Trophoblast cell (in vitro differentiated cells and primary cell): ENCODE results near the gene PDE8A.

Experiments used
- DNase-seq, 2 donors: peaks; one replicate each; pipeline ENCODE4 v3.0.0-alpha.2; 2016
- H2AFZ ChIP-seq: 2 replicates; pipeline ENCODE4 v1.6.1; 2013; ENCODE audit warnings: low read length, moderate library complexity, mild to moderate bottlenecking; ENCODE audit not compliant: insufficient read depth, poor library complexity
- H2AK5ac ChIP-seq: 2 replicates; pipeline ENCODE4 v1.6.1; 2013; ENCODE audit warnings: mild to moderate bottlenecking, low read length
- H2BK120ac ChIP-seq: 2 replicates; pipeline ENCODE4 v1.6.1; 2013; ENCODE audit warnings: low read length, mild to moderate bottlenecking, moderate library complexity; ENCODE audit not compliant: insufficient read depth, poor library complexity
- H2BK12ac ChIP-seq: 2 replicates; pipeline ENCODE4 v1.6.1; 2013; ENCODE audit warnings: mild to moderate bottlenecking, low read length, moderate library complexity
- H2BK5ac ChIP-seq: 2 replicates; pipeline ENCODE4 v1.6.1; 2013; ENCODE audit warnings: low read length, low read depth, moderate library complexity, mild to moderate bottlenecking; ENCODE audit not compliant: poor library complexity
- H3K14ac ChIP-seq: 2 replicates; pipeline ENCODE4 v1.6.1; 2013; ENCODE audit warnings: mild to moderate bottlenecking, low read length
- H3K18ac ChIP-seq: 2 replicates; pipeline ENCODE4 v1.6.1; 2013; ENCODE audit warnings: mild to moderate bottlenecking, low read length
- H3K23ac ChIP-seq: 2 replicates; pipeline ENCODE4 v1.6.1; 2013; ENCODE audit warnings: low read length
- H3K27ac ChIP-seq: 2 replicates; pipeline ENCODE4 v1.5.1; 2013; ENCODE audit warnings: low read depth, mild to moderate bottlenecking, inconsistent platforms, low read length, moderate library complexity
- H3K27me3 ChIP-seq: 2 replicates; pipeline ENCODE4 v1.6.1; 2013; ENCODE audit warnings: inconsistent platforms, mild to moderate bottlenecking, low read length, moderate library complexity; ENCODE audit not compliant: insufficient read depth
- H3K36me3 ChIP-seq, 2 experiments: 1 replicate in 1 of 2; 2 replicates in 1 of 2; pipeline ENCODE4 v1.6.1; 2013; ENCODE audit warnings: low read length in 2 of 2, mild to moderate bottlenecking in 2 of 2, moderate library complexity in 1 of 2; ENCODE audit not compliant: insufficient read depth in 2 of 2, control insufficient read depth in 1 of 2
- H3K4ac ChIP-seq: 2 replicates; pipeline ENCODE4 v1.6.1; 2013; ENCODE audit warnings: low read depth, mild to moderate bottlenecking, low read length, moderate library complexity
- H3K4me1 ChIP-seq, 2 experiments: 1 replicate in 1 of 2; 2 replicates in 1 of 2; pipeline ENCODE4 v1.6.1; 2013; ENCODE audit warnings: low read length in 2 of 2, mild to moderate bottlenecking in 2 of 2, moderate library complexity in 1 of 2; ENCODE audit not compliant: insufficient read depth in 2 of 2, control insufficient read depth in 1 of 2
- H3K4me2 ChIP-seq: 2 replicates; pipeline ENCODE4 v1.6.1; 2013; ENCODE audit warnings: inconsistent platforms, mild to moderate bottlenecking, low read length, moderate library complexity
- H3K4me3 ChIP-seq: 2 replicates; pipeline ENCODE4 v1.5.1; 2013; ENCODE audit warnings: mild to moderate bottlenecking, low read depth, low read length, inconsistent platforms
- H3K79me1 ChIP-seq: one replicate; pipeline ENCODE4 v1.6.1; 2013; ENCODE audit warnings: low read length
- H3K79me2 ChIP-seq: 2 replicates; pipeline ENCODE4 v1.6.1; 2013; ENCODE audit warnings: low read length, mild to moderate bottlenecking; ENCODE audit not compliant: control insufficient read depth, insufficient read depth, poor library complexity
- H3K9ac ChIP-seq: 2 replicates; pipeline ENCODE4 v1.6.1; 2013; ENCODE audit warnings: mild to moderate bottlenecking, low read length
- H3K9me3 ChIP-seq: 2 replicates; pipeline ENCODE4 v1.6.1; 2013; ENCODE audit warnings: low read depth, mild to moderate bottlenecking, control low read depth, inconsistent platforms, low read length; ENCODE audit not compliant: insufficient read depth
- H4K12ac ChIP-seq: 2 replicates; pipeline ENCODE4 v1.6.1; 2013; ENCODE audit warnings: low read depth, mild to moderate bottlenecking, low read length, moderate library complexity
- H4K8ac ChIP-seq: 2 replicates; pipeline ENCODE4 v1.6.1; 2013; ENCODE audit warnings: low read depth, mild to moderate bottlenecking, low read length, moderate library complexity
- H4K91ac ChIP-seq: one replicate; pipeline ENCODE4 v1.6.1; 2013; ENCODE audit warnings: low read depth, mild to moderate bottlenecking, low read length, moderate library complexity
- WGBS: extraction: QIAGEN DNeasy Blood & Tissue Kit; methylation state at CpG from one replicate; pipeline ENCODE4 v1.1.7; 2013; ENCODE audit warnings: missing lambda C conversion rate; ENCODE audit not compliant: insufficient read length, insufficient coverage; ENCODE audit errors: extremely low coverage; 5-methylcytosine and 5-hydroxymethylcytosine counted together

Gene PDE8A

DNA sequence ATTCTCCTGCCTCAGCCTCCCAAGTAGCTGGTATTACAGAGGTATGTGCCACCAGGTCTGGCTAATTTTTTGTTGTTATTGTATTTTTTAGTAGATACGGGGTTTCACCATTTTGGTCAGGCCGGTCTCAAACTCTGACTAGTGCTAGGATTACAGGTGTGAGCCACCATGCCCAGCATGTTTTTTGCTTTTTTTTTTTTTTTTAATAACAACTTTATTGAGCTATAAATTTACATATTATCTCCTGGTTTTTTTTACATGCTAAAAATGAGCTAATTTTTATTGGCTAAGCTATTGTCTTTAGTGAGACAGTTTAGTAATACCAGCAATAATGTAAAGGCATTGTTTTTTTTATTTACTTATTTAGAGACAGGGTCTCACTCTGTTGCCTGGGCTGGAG, 105.2 kb downstream of the PDE8A start:
- no peak overlapping the region for H2BK5ac ChIP-seq
- H3K4me2 ChIP-seq, result no peak overlapping the region
- no peak overlapping the region for H4K12ac ChIP-seq
- H3K79me2 ChIP-seq, result no peaks in the 10 kb centered on the region
- no peak overlapping the region for H3K4me3 ChIP-seq
- no peaks in the 10 kb centered on the region for H3K79me1 ChIP-seq
- H2AFZ ChIP-seq, result no peak overlapping the region
- H3K27me3 ChIP-seq, result no peaks in the 10 kb centered on the region
- H3K23ac ChIP-seq, result no peak overlapping the region
- peaks cover 2% of the 10 kb centered on the region in 2 experiments for H3K36me3 ChIP-seq
- H3K18ac ChIP-seq, result no peak overlapping the region
- no peak overlapping the region for H3K9ac ChIP-seq
- no peak overlapping the region for H4K91ac ChIP-seq
- no peaks in the 10 kb centered on the region for H3K9me3 ChIP-seq
- no peak overlapping the region for H3K4ac ChIP-seq
- no peak overlapping the region for H2BK120ac ChIP-seq
- H3K14ac ChIP-seq, result no peak overlapping the region
- H3K27ac ChIP-seq, result no peak overlapping the region
- H3K4me1 ChIP-seq, result no peaks in the 10 kb centered on the region
- no peak for DNase-seq
- WGBS, result no CpG with 5 or more reads among the region's 2 CpGs
- H2AK5ac ChIP-seq, result no peak overlapping the region
- H2BK12ac ChIP-seq, result no peak overlapping the region
- H4K8ac ChIP-seq, result no peak overlapping the region

DNA sequence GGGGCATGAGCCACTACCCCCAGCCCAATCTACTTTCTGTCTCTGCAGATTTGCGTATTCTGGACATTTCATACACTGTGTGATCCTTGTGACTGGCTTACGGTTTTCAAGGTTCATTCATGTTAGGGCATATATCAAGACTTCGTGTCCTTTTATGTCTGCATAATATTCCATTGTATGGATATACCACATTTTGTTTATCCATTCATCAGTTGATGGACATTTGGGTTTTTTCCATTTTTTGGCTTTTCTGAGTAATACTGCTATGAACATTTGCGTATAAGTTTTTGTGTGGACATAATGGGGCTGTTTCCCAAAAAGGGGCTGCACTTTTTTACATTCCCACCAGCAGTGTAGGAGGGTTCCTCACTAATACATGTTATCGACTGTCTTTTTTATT, 106.6 kb downstream of the PDE8A start:
- Histone ChIP-seq H3K36me3 (peaks cover 4 to 6% of the 10 kb centered on the region in 2 experiments), H2BK120ac (no peak overlapping the region), H3K18ac (no peak overlapping the region), H3K14ac (no peak overlapping the region), H2AFZ (no peak overlapping the region), H2BK12ac (no peak overlapping the region), H4K91ac (no peak overlapping the region), H3K23ac (no peak overlapping the region), H3K27ac (no peak overlapping the region), H3K9me3 (no peaks in the 10 kb centered on the region), H3K79me2 (no peaks in the 10 kb centered on the region), H3K4me1 (no peaks in the 10 kb centered on the region), H3K27me3 (no peaks in the 10 kb centered on the region), H2AK5ac (no peak overlapping the region), H3K4me3 (no peak overlapping the region), H3K9ac (no peak overlapping the region), H3K4ac (no peak overlapping the region), H3K4me2 (no peak overlapping the region), H4K8ac (no peak overlapping the region), H3K79me1 (no peaks in the 10 kb centered on the region), H4K12ac (no peak overlapping the region), H2BK5ac (no peak overlapping the region)
- WGBS, result no CpG with 5 or more reads among the region's 5 CpGs
- no peak for DNase-seq

DNA sequence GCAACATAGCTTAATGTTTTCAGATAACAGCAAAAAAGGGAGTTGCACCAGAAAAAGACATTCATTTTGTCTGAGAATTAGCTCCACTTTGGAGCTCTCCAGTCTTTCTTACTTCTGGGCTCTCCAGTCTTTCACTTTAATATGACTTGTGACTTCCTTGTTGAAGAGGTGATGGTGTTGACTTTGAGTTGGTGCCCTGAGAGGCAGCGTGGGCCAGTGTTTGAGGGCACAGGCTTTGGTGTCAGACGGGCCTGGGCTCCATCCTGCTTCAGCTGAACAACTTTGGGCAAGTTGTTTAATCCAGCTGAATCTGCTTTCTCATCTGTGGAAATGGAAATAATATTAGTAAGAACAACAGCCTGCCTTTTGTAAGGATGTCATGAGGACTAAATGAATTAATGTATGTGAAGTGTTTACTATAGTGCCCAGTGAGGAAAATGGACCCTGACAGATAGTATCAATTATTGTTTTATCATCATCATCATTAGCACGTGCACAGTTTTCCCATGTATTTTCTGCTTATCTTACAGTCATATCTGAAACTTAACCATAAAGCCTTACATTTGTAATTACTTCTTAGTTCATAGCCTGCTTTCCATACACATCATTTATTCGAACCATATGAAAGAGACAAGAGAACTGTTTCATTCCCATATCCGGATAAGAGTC, 108.4 kb downstream of the PDE8A start:
- H3K4me3 ChIP-seq, result no peak overlapping the region
- no peak overlapping the region for H2BK120ac ChIP-seq
- H3K79me2 ChIP-seq, result no peaks in the 10 kb centered on the region
- no peak overlapping the region for H3K27ac ChIP-seq
- H3K23ac ChIP-seq, result no peak overlapping the region
- WGBS, result no CpG with 5 or more reads among the region's 5 CpGs
- no peak overlapping the region for H4K8ac ChIP-seq
- no peaks in the 10 kb centered on the region for H3K27me3 ChIP-seq
- no peak overlapping the region for H4K91ac ChIP-seq
- no peak for DNase-seq
- H3K9me3 ChIP-seq, result no peaks in the 10 kb centered on the region
- no peak overlapping the region for H3K9ac ChIP-seq
- no peak overlapping the region for H4K12ac ChIP-seq
- no peaks in the 10 kb centered on the region for H3K79me1 ChIP-seq
- H3K4me1 ChIP-seq, result no peaks in the 10 kb centered on the region
- no peak overlapping the region for H2AFZ ChIP-seq
- no peak overlapping the region for H3K18ac ChIP-seq
- H3K4me2 ChIP-seq, result no peak overlapping the region
- no peak overlapping the region for H2BK12ac ChIP-seq
- peaks cover 4 to 6% of the 10 kb centered on the region in 2 experiments for H3K36me3 ChIP-seq
- H2AK5ac ChIP-seq, result no peak overlapping the region
- H2BK5ac ChIP-seq, result no peak overlapping the region
- H3K14ac ChIP-seq, result no peak overlapping the region
- no peak overlapping the region for H3K4ac ChIP-seq

DNA sequence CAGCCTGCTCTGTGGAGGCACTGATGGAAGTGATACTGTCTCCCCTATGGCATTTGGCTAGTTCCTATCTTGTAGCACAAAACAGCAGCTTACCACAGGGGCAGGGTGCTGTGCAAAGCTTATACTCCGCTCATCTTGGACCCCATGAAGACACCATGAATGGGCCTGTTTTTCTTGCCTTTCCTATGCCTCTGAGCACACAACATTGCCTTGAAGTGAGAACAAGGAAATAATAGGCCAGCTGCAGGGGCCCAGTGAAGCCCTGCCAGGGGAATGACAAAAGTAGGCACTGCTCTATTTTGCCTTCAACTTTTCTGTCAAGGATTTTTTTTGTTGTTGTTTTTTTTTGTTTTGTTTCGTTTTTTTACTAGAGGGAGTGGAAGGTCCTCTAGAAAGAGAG, 110.3 kb downstream of the PDE8A start:
- H3K18ac ChIP-seq, result no peak overlapping the region
- no peak overlapping the region for H3K14ac ChIP-seq
- H2BK120ac ChIP-seq, result no peak overlapping the region
- no peak overlapping the region for H2AK5ac ChIP-seq
- no peaks in the 10 kb centered on the region for H3K79me1 ChIP-seq
- H3K79me2 ChIP-seq, result no peaks in the 10 kb centered on the region
- H3K23ac ChIP-seq, result no peak overlapping the region
- H3K4me1 ChIP-seq, result no peaks in the 10 kb centered on the region
- peak in 1 of 2 donors; percentile 24 for DNase-seq
- no peak overlapping the region for H2AFZ ChIP-seq
- H3K27me3 ChIP-seq, result no peaks in the 10 kb centered on the region
- no peak overlapping the region for H4K12ac ChIP-seq
- WGBS, result no CpG with 5 or more reads among the region's 2 CpGs
- no peaks in the 10 kb centered on the region for H3K9me3 ChIP-seq
- H2BK12ac ChIP-seq, result no peak overlapping the region
- H4K91ac ChIP-seq, result no peak overlapping the region
- no peak overlapping the region for H4K8ac ChIP-seq
- H3K4ac ChIP-seq, result no peak overlapping the region
- no peak overlapping the region for H3K4me2 ChIP-seq
- no peak overlapping the region for H3K9ac ChIP-seq
- H3K36me3 ChIP-seq, result peaks cover 4 to 6% of the 10 kb centered on the region in 2 experiments
- H3K4me3 ChIP-seq, result no peak overlapping the region
- H3K27ac ChIP-seq, result no peak overlapping the region
- H2BK5ac ChIP-seq, result no peak overlapping the region
